Right atrium auricular region (tissue), 2 donors: ENCODE measurements around the gene MYO1D. TPM values are rescaled to one million over a fixed set of nuclear protein-coding genes. Genes with fewer than 3 reads are reported as not detected.

Experiments
- DNase-seq: peaks from one replicate; pipeline ENCODE4 v3.0.0-alpha.2; 2019; ENCODE audit warnings: low spot score
- H3K27ac ChIP-seq, 2 donors: fragments of 200-600 bp; sonication (generic); 1 replicate in 1 of 2; 2 replicates in 1 of 2; pipeline ENCODE4 v1.5.1; 2016 to 2019
- H3K27me3 ChIP-seq, 2 donors: fragments of 200-600 bp; sonication (generic); one replicate each; pipeline versions ENCODE4 v1.5.1 to v1.6.0; 2017 to 2019
- H3K36me3 ChIP-seq: fragments of 200-600 bp; sonication (generic); one replicate; pipeline ENCODE4 v1.5.1; 2016
- H3K4me1 ChIP-seq, 2 donors: fragments of 200-600 bp; sonication (generic); one replicate each; pipeline versions ENCODE4 v1.5.1 to v1.6.0; 2017 to 2019
- H3K4me3 ChIP-seq, 2 donors: fragments of 200-600 bp; sonication (generic); 1 replicate in 1 of 2; 2 replicates in 1 of 2; pipeline ENCODE4 v1.5.1; 2017 to 2019; ENCODE audit warnings: mild to moderate bottlenecking in 1 of 2, moderate library complexity in 1 of 2
- H3K9me3 ChIP-seq, 2 donors: fragments of 200-600 bp; sonication (generic); one replicate each; pipeline ENCODE4 v1.5.1; 2019
- total RNA-seq, 2 donors: library from RNA; depleted of rRNA; stranded (reverse); fragments of >200 nt; gene quantifications; one replicate each; pipeline ENCODE4 v1.1.0, GENCODE V29; 2016
- TF ChIP-seq, protein P1 (sequence below), 2 donors: fragments of 200-600 bp; sonication (generic); IDR thresholded peaks; one replicate each; pipeline ENCODE4 v1.5.1; 2019; ENCODE audit warnings: antibody characterized with exemption in 2 of 2

The MYO1D gene
- total RNA-seq, 2 donors from 2014 or later: 21.9 to 25.1 TPM

DNA sequence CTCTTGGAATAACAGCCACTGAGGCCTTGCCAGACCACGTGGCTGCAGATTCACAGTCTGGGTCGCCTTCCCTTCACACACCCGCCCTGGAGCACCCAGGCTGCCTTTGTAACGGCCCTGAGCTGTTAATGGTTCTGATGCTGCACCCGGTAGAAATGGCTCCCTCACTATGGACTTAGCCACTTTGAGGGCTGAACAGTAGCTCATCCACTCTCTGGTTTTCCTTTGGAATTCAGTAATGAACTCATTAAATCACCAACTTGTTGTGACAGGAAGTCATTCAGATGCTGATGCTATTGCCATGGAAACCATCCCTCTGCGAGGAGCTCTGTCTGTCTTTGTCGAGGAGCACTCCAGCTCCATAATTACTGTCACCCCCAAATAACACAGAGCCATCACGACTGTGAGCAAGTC is 330.9 kb downstream of the MYO1D start:
- Histone ChIP-seq H3K4me3 (no peak overlapping the region), H3K9me3 (no peaks in the 10 kb centered on the region), H3K4me1 (no peaks in the 10 kb centered on the region), H3K27me3 (no peaks in the 10 kb centered on the region), H3K36me3 (no peaks in the 10 kb centered on the region), H3K27ac (no peak overlapping the region)
- TF ChIP-seq, protein P1, sequence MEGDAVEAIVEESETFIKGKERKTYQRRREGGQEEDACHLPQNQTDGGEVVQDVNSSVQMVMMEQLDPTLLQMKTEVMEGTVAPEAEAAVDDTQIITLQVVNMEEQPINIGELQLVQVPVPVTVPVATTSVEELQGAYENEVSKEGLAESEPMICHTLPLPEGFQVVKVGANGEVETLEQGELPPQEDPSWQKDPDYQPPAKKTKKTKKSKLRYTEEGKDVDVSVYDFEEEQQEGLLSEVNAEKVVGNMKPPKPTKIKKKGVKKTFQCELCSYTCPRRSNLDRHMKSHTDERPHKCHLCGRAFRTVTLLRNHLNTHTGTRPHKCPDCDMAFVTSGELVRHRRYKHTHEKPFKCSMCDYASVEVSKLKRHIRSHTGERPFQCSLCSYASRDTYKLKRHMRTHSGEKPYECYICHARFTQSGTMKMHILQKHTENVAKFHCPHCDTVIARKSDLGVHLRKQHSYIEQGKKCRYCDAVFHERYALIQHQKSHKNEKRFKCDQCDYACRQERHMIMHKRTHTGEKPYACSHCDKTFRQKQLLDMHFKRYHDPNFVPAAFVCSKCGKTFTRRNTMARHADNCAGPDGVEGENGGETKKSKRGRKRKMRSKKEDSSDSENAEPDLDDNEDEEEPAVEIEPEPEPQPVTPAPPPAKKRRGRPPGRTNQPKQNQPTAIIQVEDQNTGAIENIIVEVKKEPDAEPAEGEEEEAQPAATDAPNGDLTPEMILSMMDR (IDR thresholded peaks at IDR 0.05): no peak
- no peak for DNase-seq

DNA sequence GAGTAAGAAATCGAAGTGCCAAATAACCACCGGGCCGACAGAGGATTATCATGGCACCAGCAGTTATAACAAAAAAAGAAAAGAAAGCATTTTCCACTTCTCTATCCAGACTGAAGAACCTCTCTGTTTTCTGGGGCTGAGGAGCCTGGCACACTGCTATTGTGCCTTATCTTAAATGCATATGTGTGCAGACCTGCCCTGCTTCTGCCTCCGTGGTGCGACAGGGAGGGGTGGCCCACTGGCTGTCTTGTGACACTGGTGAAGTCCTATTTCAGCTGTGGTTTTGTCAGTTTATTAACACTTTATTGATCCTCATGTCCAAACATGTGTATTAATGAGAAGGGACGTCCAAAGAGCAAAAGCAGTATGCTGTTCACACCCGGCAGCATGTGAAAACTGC is 334.7 kb downstream of the MYO1D start:
- no peak for DNase-seq
- no peaks in the 10 kb centered on the region for H3K27me3 ChIP-seq

GRCh38 chr17:32541640-32542039 is 335.3 kb downstream of the MYO1D start:
- DNase-seq: no peak
- peaks cover 0 to 8% of the 10 kb centered on the region in 2 donors for H3K4me1 ChIP-seq
- TF ChIP-seq, protein P1 (IDR thresholded peaks at IDR 0.05): no peak
- no peaks in the 10 kb centered on the region for H3K9me3 ChIP-seq
- H3K27ac ChIP-seq: no peak overlapping the region
- H3K36me3 ChIP-seq: no peaks in the 10 kb centered on the region
- H3K27me3 ChIP-seq: no peaks in the 10 kb centered on the region
- no peak overlapping the region for H3K4me3 ChIP-seq

More for the DNA sequence above, 334.7 kb downstream of the MYO1D start:
- TF ChIP-seq, protein P1 (IDR thresholded peaks at IDR 0.05): no peak
- Histone ChIP-seq H3K36me3 (no peaks in the 10 kb centered on the region), H3K27ac (no peak overlapping the region), H3K4me3 (no peak overlapping the region), H3K4me1 (peaks cover 0 to 2% of the 10 kb centered on the region in 2 donors), H3K9me3 (no peaks in the 10 kb centered on the region)

- Histone ChIP-seq H3K27ac (no peak overlapping the region), H3K4me1 (peaks cover 0 to 10% of the 10 kb centered on the region in 2 donors)
Measured at GRCh38 chr17:32536736-32537643, 339.9 kb downstream of the MYO1D start.

DNA sequence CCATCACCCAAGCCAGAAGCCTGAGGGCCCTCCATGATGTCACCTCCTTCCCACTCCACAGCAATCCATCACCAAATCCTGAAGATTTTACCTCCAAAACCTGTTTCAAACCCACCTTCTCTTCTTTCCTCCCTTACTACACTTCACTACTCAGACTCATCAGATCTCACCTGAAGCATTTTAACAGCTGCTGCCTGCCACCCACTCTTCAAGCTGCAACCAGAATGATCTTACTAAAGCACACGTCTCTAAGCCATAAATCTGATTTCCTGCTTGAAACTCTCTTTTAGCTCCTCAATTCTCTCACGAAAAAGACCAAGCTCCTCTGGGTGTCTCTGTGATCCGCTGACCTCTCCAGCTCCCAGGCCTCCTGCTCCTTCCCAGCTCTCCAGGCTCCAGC is 343.6 kb downstream of the MYO1D start:
- Histone ChIP-seq H3K4me3 (no peak overlapping the region), H3K9me3 (no peaks in the 10 kb centered on the region), H3K4me1 (peaks cover 0 to 10% of the 10 kb centered on the region in 2 donors), H3K27ac (no peak overlapping the region), H3K36me3 (no peaks in the 10 kb centered on the region), H3K27me3 (no peaks in the 10 kb centered on the region)
- DNase-seq: no peak
- TF ChIP-seq, protein P1 (IDR thresholded peaks at IDR 0.05): no peak

More at GRCh38 chr17:32536736-32537643, 339.9 kb downstream of the MYO1D start:
- no peak for DNase-seq
- no peaks in the 10 kb centered on the region for H3K36me3 ChIP-seq
- H3K4me3 ChIP-seq: no peak overlapping the region
- no peaks in the 10 kb centered on the region for H3K9me3 ChIP-seq
- H3K27me3 ChIP-seq: no peaks in the 10 kb centered on the region
- TF ChIP-seq, protein P1 (IDR thresholded peaks at IDR 0.05): no peak
